ENCODE results near the gene ARL13B.
"Not testable (repeated sequence)": the region's sequence is repeated elsewhere in the genome, so short reads cannot be mapped to it uniquely, and the experiment has no call there.

ARL13B gene

DNA sequence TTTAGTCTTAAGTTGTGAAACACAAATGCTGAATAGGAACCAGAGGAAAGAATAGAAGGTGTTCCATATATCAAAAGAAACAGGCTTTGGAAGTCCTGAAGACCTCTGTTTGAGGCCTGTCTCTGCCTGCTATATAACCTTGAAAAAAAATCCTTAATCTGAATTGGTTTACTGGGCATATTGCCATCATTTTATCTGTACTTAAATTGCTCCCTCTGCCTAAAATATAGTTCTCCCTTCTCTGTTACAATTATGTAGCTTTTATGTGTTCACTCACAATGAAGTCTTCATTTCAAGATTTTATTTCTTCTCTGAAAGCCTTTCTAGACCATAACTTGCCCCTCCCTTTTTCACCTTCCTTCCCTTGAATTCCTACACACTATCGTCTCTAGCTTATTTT lies 21.2 kb downstream of the ARL13B start:
- DNase-seq (ENCODE audit: low spot score): no peak

DNA sequence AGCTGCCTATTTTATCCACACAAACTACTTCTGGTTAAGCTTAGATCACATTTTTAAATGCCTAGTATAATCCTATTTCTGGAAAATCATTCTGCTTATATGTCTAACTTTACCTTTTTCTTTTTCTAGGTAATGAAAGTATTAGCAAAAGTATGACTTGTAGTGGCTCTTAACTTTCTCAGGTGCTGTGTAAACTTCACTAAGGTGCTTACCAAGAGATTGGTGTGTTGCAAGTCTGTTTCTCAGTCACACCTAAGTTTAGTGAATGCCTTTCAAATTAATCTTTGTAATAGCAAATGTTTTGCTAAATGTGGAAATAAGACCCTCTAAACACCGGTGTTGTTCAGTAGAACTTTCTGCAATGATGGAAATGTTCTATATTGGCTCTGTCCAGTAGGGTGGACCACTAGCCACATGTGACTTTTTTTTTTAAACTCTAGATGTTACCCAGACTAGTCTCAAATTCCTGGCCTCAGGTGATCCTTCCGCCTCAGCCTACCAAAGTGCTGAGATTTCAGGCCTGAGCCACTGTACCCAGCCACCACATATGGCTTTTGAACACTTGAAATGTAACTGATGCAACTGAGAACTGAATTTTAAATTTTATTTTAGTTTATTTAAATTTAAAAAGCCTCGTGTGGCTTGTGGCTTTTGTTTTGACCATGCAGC lies 22.0 kb downstream of the ARL13B start:
- DNase-seq (ENCODE audit: low spot score): no peak

DNA sequence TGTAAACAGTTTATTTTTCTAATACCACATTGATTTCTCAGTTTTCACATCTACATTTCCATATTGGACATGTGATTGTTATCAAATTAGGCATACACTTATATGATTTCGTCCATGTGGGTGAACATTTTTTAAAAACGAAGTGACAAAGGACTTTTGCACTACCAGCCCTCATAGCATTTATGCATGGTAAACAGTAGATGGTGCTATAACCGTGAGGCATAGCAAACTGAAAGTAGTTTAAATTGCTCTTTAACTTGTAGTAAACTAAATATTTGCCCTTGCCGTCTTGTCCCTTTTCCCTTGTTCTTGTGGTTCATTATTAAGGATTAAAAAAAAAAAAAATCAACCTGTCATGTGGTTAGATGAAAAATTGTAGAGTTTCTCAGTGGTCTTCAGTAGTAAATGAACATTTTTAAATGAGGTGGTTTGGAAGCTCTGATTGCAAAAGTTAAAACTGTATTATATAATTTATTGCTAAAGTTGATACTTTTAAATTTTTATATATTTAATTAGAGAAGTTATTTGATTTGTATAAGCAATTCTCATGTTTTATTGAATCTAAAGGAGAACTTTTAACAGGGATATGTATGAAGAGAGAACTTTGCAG lies 24.5 kb downstream of the ARL13B start:
- DNase-seq (ENCODE audit: low spot score): peak; percentile 54

DNA sequence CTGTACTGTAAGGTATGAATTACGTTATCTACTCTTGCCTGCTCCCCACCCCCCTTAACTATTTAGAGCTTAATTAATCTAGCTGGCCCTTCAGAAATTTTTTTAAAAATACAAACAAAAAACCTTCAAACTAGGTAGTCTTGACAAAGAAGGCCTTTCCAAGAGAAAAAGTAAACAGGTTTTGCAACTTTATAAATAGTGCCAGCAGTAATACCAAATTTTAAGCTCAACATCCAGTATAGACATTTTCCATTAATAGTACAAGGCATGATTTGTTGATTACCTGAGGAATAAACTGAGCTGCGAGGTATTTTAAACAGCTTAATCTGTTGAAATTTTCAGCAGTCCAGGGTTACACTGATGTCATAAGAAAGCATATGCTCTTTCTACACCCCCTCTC lies 28.3 kb downstream of the ARL13B start:
- DNase-seq (ENCODE audit: low spot score): no peak

DNA sequence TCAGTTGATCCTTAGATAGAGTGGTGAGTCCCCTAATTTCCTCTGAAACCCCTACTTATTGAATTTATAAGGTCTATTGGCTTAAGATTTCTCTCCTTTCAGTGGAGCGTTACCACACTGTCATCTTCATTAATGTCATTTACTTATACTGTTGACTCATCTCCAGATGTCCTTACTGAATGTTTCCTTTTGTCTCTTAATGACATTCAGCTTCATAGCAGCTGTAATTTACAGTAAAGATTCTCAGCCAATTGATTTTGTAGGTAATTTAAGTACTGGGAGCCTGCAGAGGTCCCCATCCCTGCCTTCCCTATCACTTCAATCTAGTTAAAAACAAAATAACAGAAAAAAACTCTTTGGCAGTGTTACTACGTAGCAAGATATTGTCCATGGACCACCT lies 29.7 kb downstream of the ARL13B start:
- peak; percentile 16 for DNase-seq (ENCODE audit: low spot score)

DNA sequence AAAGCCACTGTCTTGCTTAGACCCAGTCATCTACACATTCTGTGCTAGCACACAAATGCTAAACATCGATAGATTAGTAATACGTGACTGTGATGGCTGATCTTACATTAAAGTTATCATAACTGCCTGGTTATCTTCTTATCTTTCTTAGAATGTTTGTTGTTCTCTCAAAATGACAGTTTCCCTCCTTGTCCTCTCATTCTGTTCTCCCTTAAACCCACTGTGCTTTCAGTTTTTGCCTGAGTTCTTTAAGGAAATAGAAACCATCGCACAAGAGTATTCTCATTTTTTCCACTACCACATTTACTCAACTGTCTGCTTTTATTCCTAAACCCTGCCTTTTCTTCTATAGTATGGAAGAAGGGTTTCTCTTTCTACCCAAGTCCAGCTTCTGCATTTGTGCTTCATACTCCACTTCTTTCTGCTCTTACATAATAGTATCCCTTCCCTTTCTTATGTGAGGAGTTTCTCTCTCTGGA lies 31.3 kb downstream of the ARL13B start:
- peak; percentile 82 for DNase-seq (ENCODE audit: low spot score)

DNA sequence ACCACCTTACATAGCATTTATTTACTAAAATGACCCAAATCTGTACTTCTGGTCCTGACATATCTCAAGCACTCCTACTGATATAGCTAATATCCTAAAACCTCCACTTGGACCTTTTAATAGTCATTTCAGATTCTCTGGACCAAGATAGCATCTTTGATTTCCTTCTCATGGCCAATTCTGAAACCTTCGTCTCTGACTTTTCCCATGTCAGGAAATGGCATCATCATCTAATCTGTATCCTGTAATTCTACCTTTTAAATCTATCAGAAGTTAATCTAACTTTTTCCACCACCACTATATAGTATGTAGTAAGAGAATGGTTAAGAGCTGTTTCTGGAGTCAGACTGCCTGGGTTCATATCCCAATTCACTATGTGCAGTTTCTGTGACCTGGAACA lies 32.2 kb downstream of the ARL13B start:
- peak; percentile 42 for DNase-seq (ENCODE audit: low spot score)

DNA sequence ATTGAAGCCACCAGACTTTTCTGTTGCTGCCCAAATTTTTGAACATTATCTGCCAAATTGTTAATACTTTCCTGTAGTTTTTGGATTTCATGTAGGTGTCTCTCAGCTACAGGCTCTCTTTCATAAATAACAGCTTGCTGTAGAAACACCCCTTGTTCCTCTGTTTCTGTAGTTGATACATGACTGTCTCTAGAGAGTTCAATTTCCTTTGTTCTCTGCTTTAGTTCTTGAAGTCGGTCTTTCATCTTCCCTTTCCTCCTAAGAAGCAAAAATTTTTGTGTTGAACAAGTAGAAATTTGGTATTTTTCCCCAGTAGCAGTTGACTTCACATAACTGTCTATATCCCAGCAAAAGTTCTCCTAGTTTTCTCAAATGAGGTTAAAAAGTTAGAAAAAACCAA lies 35.1 kb downstream of the ARL13B start:
- DNase-seq (ENCODE audit: low spot score): no peak

DNA sequence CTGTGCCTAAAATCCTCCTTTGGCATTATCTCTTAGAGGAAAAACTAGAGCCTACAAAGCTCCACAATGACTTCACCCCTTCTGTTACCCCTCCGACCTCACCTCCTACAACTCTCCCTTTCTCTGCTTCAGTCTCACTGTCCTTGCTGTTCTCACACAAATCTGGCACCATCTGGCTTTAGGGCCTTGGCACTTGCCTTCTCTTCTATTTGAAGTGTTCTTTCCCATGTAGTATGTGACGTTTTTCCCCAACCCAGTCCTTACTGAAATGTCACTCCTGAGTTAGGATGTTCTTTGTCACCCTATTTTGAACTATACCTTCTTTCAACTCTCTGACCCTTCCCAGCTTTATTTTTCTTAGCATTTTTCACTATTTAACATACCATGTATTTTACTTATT lies 39.7 kb downstream of the ARL13B start:
- DNase-seq (ENCODE audit: low spot score): no peak

DNA sequence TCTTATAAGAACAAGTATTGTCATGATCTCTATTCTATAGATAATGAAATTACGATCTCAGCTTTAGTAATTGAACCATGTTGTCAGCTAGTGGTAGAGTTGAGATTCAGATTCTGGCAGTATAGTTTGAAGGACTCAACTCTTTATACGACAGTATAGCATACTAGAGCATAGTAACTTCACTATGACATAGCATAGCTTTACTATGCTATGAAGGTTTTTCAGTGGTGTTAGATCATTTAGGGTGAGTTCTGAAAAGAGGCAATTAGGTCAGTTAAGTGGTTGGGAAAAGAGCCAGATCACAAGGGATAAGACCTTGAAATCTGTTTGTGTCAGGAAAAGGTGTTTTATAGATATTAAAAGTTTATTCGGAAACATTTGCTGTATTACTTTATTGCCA lies 40.3 kb downstream of the ARL13B start:
- no peak for DNase-seq (ENCODE audit: low spot score)

DNA sequence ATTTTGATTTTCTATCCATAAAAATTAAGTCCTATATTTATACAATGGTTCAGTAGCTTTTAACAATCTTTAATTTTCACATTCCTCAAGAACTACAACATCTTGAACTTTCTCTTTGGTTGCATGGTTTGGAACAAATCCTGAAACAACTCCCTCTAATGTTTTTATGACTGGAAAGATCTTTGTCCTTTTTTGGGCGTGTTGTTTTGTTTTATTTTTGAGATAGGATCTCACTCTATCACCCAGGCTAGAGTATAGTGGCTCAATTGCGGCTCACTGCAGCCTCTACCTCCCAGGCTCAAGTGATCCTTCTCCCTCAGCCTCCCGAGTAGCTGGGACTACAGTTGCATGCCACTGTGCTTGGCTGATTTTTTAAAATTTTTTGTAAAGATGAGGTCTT lies 44.4 kb downstream of the ARL13B start:
- no peak for DNase-seq (ENCODE audit: low spot score)

DNA sequence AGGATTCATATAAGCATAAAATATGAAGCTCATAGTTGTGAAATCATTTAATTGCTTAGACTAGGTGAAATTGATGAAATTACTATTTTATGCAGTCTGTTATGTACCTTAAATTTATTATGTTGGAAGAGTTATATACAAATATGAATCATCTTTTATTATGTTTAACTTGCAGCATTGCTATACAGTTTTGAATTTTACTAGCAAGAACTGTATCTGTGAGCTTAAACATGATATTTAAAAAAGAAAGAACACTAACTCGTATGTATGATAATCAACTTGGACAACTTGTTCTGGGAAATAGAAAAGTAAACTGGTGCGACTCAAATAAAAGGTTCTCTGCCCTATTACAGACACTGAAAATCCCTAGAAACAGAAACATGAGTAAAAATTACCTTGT lies 46.7 kb downstream of the ARL13B start:
- DNase-seq (ENCODE audit: low spot score): no peak

DNA sequence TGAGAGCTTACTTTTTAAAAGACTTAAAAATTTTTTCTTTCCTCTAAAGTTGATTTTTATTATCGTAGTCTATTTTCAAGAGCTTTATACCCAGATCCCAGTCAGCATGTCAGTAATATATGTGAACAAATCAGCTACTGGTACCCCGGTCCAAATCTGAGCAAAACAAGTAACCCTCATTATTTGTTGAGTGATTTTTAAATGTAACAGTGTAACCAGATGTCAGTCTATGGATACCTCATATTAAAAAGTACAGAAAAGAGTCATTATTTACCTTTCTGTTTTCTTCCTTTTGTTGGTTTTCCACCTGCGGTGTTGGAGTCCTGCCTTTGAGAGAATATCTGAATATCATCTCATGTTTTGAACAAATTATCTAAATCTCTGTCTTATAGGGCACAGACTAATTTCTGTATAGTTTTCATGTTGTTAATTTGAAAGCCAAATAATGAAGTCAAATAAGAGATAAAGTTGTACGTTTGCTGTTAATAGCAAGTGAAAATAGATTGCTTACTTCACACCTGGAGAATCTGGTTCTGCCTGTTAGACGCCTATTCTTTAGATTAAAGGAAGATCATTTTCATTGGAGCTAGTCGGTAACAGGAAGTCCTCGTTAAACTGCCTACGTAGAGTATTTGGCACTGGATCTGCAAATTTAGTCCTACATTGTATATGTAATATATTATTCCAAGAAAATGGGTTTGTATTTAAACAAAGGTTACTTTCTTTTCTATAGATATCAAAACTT lies 48.3 kb downstream of the ARL13B start, which contains the start of gene STX19:
TSS of gene STX19 (minus strand) at position 505 of the 745 bp plus-strand sequence. CDS start 13,328 bp downstream, outside the sequence.
- no peak for DNase-seq (ENCODE audit: low spot score)

DNA sequence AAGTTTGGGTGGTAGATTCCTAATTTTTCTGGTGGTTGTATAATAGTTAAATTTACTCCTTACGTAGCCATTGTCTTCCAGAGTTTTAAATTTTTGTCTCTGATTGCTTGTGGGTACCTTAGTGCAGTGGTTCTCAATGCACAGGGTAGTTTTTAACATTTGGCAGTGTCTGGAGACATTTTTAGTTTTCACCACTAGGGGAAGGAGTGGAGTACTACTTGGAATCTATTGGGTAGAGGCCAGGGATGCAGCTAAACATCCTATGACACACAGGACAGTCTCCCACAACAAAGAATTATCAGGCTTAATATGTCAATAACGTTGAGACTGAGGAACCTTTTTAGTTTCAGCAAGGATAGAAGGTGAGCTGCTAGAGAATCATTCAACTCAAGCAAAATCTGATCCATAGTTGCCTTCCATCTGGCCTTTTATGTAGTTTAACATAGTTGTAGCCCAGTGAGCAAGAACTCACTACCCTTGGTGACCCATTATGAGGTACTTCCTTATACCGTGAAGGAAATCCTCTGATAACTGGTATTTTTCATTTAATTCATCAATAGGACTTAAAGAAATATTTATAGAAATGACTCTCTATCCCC lies 57.1 kb downstream of the ARL13B start:
- peak; percentile 16 for DNase-seq (ENCODE audit: low spot score)

DNA sequence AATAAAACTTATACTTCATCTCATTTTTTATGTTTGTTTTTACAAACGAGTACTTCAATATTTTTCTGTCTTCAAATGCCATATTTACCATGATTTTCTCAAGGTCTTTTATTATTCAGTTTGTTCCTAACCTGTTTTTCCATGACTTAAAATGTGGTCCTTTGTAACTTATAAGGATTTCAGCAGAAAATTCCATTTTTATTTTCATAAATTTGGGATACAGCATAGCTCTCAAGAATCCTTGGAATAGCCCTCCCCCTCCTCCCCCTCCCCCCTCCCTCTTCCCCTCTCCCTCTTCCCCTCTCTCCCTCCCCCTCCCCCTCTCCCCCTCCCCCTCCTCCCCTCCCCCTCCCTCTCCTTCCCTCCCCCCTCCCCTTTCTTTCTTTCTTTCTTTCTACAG lies 63.3 kb downstream of the ARL13B start:
- DNase-seq (ENCODE audit: low spot score): no peak

DNA sequence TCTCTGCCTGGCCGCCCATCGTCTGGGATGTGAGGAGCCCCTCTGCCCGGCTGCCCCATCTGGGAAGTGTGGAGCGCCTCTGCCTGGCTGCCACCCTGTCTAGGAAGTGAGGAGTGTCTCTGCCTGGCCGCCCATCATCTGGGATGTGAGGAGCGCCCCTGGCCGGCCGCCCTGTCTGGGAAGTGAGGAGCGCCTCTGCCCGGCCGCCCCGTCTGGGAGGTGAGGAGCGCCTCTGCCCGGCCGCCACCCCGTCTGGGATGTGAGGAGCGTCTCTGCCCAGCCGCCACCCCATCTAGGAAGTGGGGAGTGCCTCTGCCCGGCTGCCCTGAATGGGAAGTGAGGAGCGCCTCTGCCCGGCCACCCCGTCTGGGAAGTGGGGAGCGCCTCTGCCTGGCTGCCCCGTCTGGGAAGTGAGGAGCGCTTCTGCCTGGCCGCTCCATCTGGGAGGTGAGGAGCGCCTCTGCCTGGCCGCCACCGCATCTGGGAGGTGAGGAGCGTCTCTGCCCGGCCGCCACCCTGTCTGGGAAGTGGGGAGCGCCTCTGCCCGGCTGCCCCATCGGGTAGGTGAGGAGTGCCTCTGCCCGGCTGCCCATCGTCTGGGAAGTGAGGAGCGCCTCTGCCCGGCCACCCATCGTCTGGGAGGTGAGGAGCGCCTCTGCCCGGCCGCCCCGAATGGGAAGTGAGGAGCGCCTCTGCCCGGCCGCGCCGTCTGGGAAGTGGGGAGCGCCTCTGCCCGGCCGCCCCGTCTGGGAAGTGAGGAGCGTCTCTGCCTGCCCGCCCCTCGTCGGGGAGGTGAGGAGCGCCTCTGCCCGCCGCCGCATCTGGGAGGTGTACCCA lies 64.4 kb downstream of the ARL13B start:
- not testable (repeated sequence) for DNase-seq (ENCODE audit: low spot score)

DNA sequence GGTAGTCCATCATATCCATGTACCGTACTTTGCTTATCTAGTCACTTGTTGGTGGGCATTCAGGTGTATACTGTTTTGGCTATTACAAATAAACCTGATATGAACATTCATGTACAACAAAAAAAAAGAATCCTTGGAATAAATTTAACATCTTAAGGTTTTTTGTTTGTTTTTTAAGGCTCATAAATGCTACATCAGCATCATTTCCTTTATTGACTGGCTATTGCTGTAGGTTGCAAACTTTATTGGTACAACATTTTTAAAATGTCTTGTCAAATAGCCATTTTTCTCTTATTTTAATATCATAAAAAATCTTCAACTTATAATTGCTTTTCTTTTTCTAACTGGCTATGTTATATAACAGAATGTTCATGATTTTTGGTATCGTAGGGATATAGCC lies 66.6 kb downstream of the ARL13B start:
- no peak for DNase-seq (ENCODE audit: low spot score)

DNA sequence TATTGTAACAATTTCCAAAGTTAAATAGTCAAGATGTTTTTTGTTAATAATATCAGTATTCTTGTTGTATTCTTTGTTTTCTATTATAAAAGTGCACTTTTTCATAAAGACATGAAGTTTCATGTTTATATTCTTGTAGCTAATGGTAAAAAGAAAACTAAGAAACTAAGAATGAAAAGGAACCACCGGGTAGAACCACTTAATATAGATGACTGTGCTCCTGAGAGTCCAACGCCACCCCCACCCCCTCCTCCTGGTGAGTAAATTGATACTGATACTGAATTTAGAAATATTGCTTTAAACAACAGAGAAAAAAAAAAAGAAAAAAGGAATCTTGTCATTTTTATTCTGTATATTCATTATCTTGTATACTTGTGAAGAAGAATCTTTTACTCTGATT lies 69.3 kb downstream of the ARL13B start:
- DNase-seq (ENCODE audit: low spot score): no peak

DNA sequence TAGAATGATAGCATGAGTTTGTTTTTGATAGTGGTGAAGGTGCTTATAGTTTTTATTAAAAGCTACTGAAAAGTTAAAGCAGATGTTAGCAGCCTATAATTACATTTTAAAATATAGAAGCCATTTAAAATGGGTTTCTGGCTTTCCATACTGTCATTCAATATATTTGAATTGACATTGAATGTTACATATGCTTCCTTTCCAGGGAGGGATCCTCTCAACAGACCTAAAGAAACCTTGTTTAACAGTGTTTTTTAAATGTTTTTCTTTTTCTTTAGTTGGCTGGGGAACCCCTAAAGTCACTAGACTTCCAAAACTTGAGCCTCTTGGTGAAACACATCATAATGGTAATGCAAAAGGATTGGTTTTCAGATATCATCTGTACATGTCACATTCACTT lies 70.6 kb downstream of the ARL13B start:
- no peak for DNase-seq (ENCODE audit: low spot score)

DNA sequence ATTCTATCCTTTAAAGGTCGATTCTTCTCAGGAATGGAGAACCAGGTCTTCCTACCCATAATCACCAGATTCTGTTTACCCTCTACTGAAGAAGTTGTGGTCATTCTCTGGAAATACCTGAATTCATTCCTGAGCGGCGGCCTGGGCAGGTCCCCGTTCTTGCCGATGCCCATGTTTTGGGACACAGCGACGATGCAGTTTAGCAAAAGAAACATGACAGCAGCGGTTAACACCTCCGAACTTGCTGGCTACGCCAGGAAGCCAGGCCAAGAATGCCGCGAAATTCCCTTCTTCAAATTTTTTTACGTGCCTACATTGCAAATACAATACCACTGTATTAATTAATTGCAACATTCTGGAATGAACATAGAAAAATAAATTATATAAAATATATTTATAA lies 81.3 kb downstream of the ARL13B start:
- no peak for DNase-seq (ENCODE audit: low spot score)

DNA sequence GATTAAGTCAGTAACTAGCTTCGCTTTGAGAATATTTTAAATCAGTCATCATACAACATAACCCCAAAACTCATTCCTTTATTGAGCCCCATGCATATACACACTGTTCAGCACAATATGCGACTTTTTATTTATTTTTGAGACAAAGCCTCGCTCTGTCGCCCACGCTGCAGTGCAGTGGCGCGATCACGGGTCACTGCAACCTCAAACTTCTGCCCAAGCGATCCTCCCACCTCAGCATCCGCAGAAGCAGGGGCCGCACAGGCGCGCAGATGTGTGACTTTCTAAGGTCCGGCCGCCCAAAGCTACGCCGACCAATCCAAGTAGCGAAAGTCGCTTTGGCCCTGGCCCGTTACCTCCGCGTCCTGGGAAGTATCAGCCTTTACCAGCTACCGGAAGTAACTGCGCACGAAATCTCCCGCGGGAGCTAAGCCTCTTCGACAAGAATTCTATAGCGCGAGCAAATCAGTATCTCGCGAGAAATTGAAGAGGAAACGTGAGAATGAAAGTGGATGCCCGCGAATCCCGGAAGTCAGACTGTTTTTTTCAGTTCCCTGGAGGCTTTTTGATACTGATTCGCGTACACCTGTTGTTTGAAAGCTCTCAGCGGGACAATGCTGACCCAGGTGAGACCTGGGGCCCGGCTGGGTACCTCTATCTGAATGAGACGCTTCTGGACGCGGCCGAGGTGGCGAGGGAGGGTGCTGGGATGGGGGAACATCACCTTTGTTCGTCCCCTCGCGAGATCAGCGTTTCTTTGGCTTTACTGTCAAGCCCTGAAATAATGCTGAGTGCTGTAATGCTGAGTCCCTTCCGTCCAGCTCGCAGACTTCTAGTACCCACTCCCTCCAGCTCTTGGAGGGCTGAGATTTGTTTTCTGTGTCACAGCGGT lies 82.8 kb downstream of the ARL13B start, which contains the start of the genes DHFR2 and NSUN3:
TSS of gene DHFR2 (minus strand) at position 404 of the 892 bp plus-strand sequence. CDS start 1,405 bp downstream, outside the sequence.
TSS of gene NSUN3 (plus strand) at position 549 of the 892 bp plus-strand sequence. CDS start at position 615, 66 bp downstream.
- DNase-seq (ENCODE audit: low spot score): peak; percentile 93

Measured in activated CD4-positive, alpha-beta T cell treated with anti-CD3 and anti-CD28 coated beads, Interleukin-2, Interleukin-4, amounts not matched to agents 100 ng/mL and 50 ng/mL, durations not matched to agents 16 hours and 8 hours (primary cell).